IPS DF 6.9 (cell line): ENCODE data around the gene RALGAPA1.
A peak's percentile ranks its signal among the peaks of the same experiment; 100 is the strongest.

Source experiments
- DNase-seq: peaks from one replicate; pipeline ENCODE4 v3.0.0-alpha.2; 2013; ENCODE audit warnings: low read depth, low spot score
- H3K27ac ChIP-seq: one replicate; pipeline ENCODE4 v1.5.1; 2013; ENCODE audit warnings: low read length, control low read depth
- H3K27me3 ChIP-seq: 2 replicates; pipeline ENCODE4 v1.6.1; 2013; ENCODE audit warnings: mild to moderate bottlenecking, low read length; ENCODE audit not compliant: control insufficient read depth, insufficient read depth
- H3K36me3 ChIP-seq: 2 replicates; pipeline ENCODE4 v1.6.1; 2013; ENCODE audit warnings: low read length; ENCODE audit not compliant: control insufficient read depth, insufficient read depth
- H3K4me1 ChIP-seq: 2 replicates; pipeline ENCODE4 v1.6.1; 2013; ENCODE audit warnings: low read length; ENCODE audit not compliant: control insufficient read depth, insufficient read depth
- H3K4me3 ChIP-seq: 2 replicates; pipeline ENCODE4 v1.5.1; 2013; ENCODE audit warnings: mild to moderate bottlenecking, low read length
- H3K9me3 ChIP-seq: 2 replicates; pipeline ENCODE4 v1.6.1; 2013; ENCODE audit warnings: low read length, inconsistent platforms; ENCODE audit not compliant: control insufficient read depth, insufficient read depth
- WGBS: extraction: QIAGEN DNeasy Blood & Tissue Kit; methylation state at CpG from one replicate; pipeline ENCODE4 v1.1.7; 2013; ENCODE audit warnings: mixed read lengths, missing lambda C conversion rate; ENCODE audit not compliant: insufficient read length, insufficient coverage; 5-methylcytosine and 5-hydroxymethylcytosine counted together

The RALGAPA1 gene

GRCh38 chr14:35553808-35554207, 255.3 kb downstream of the RALGAPA1 start:
- DNase-seq, result no peak
- Histone ChIP-seq H3K27ac (no peak overlapping the region), H3K27me3 (no peaks in the 10 kb centered on the region), H3K4me3 (no peak overlapping the region), H3K9me3 (no peaks in the 10 kb centered on the region), H3K36me3 (no peaks in the 10 kb centered on the region), H3K4me1 (peaks cover 1% of the 10 kb centered on the region; the same call in 1 of the 2 replicates)
- WGBS, result no CpG with 5 or more reads among the region's 1 CpG

- Histone ChIP-seq H3K36me3 (no peaks in the 10 kb centered on the region), H3K27ac (no peak overlapping the region), H3K4me1 (no peaks in the 10 kb centered on the region; the same call in 1 of the 2 replicates), H3K27me3 (no peaks in the 10 kb centered on the region), H3K9me3 (no peaks in the 10 kb centered on the region), H3K4me3 (no peak overlapping the region)
- DNase-seq, result no peak
- no CpG with 5 or more reads among the region's 1 CpG for WGBS
These were observed 258.0 kb downstream of the RALGAPA1 start for GRCh38 chr14:35551081-35551480.

GRCh38 chr14:35549551-35549950, 259.5 kb downstream of the RALGAPA1 start:
- no peak overlapping the region for H3K4me3 ChIP-seq
- H3K4me1 ChIP-seq, result no peaks in the 10 kb centered on the region; the same call in 1 of the 2 replicates
- no peaks in the 10 kb centered on the region for H3K27me3 ChIP-seq
- no peak for DNase-seq
- no CpG with 5 or more reads among the region's 4 CpGs for WGBS
- no peak overlapping the region for H3K27ac ChIP-seq
- no peaks in the 10 kb centered on the region for H3K36me3 ChIP-seq
- H3K9me3 ChIP-seq, result no peaks in the 10 kb centered on the region

GRCh38 chr14:35543006-35543405, 266.1 kb downstream of the RALGAPA1 start:
- H3K36me3 ChIP-seq, result no peaks in the 10 kb centered on the region
- H3K4me3 ChIP-seq, result no peak overlapping the region
- H3K27ac ChIP-seq, result no peak overlapping the region
- no peak for DNase-seq
- H3K4me1 ChIP-seq, result no peaks in the 10 kb centered on the region
- no CpG with 5 or more reads among the region's 5 CpGs for WGBS
- H3K9me3 ChIP-seq, result no peaks in the 10 kb centered on the region
- no peaks in the 10 kb centered on the region for H3K27me3 ChIP-seq

GRCh38 chr14:35539969-35540368, 269.1 kb downstream of the RALGAPA1 start:
- Histone ChIP-seq H3K4me3 (no peak overlapping the region), H3K27ac (no peak overlapping the region), H3K36me3 (no peaks in the 10 kb centered on the region), H3K9me3 (no peaks in the 10 kb centered on the region), H3K27me3 (peaks cover 7% of the 10 kb centered on the region; the same call in 1 of the 2 replicates), H3K4me1 (0 out of 2 replicates have a peak, but pooled peaks cover under 1% of the 10 kb centered on the region)
- DNase-seq, result no peak
- WGBS, result no CpG with 5 or more reads among the region's 2 CpGs

- Histone ChIP-seq H3K9me3 (no peaks in the 10 kb centered on the region), H3K36me3 (no peaks in the 10 kb centered on the region), H3K27ac (no peak overlapping the region), H3K4me3 (peak overlapping the region; percentile 22; the same call in 1 of the 2 replicates), H3K4me1 (0 out of 2 replicates have a peak, but pooled peaks cover 3% of the 10 kb centered on the region), H3K27me3 (peaks cover 19% of the 10 kb centered on the region)
- no peak for DNase-seq
- no CpG with 5 or more reads among the region's 37 CpGs for WGBS
These were observed 273.5 kb downstream of the RALGAPA1 start for GRCh38 chr14:35535483-35536112.

GRCh38 chr14:35534873-35535482, 274.1 kb downstream of the RALGAPA1 start:
- Histone ChIP-seq H3K27me3 (peaks cover 19% of the 10 kb centered on the region), H3K4me3 (peak overlapping the region; percentile 22; the same call in 1 of the 2 replicates), H3K9me3 (no peaks in the 10 kb centered on the region), H3K4me1 (0 out of 2 replicates have a peak, but pooled peaks cover 3% of the 10 kb centered on the region), H3K36me3 (no peaks in the 10 kb centered on the region), H3K27ac (no peak overlapping the region)
- no CpG with 5 or more reads among the region's 55 CpGs for WGBS
- DNase-seq, result no peak

GRCh38 chr14:35534208-35534872, 274.8 kb downstream of the RALGAPA1 start:
- no CpG with 5 or more reads among the region's 77 CpGs for WGBS
- H3K27me3 ChIP-seq, result peaks cover 19% of the 10 kb centered on the region
- H3K4me3 ChIP-seq, result peak overlapping the region; percentile 39; the same call in 1 of the 2 replicates
- DNase-seq, result no peak
- H3K27ac ChIP-seq, result no peak overlapping the region
- H3K4me1 ChIP-seq, result 0 out of 2 replicates have a peak, but pooled peaks cover 3% of the 10 kb centered on the region
- no peaks in the 10 kb centered on the region for H3K36me3 ChIP-seq
- no peaks in the 10 kb centered on the region for H3K9me3 ChIP-seq

- no peak for DNase-seq
- WGBS, result no CpG with 5 or more reads among the region's 100 CpGs
- H3K36me3 ChIP-seq, result no peaks in the 10 kb centered on the region
These were observed 275.5 kb downstream of the RALGAPA1 start, which contains the start of gene INSM2 for GRCh38 chr14:35533357-35534207. Gene INSM2, plus strand, starts transcription at chr14:35534164. Its CDS starts 89 bp downstream, at chr14:35534253.

More at GRCh38 chr14:35533357-35534207, 275.5 kb downstream of the RALGAPA1 start, which contains the start of gene INSM2:
- 0 out of 2 replicates have a peak, but pooled peaks cover 3% of the 10 kb centered on the region for H3K4me1 ChIP-seq
- H3K27ac ChIP-seq, result no peak within 1 kb of the TSS
- H3K27me3 ChIP-seq, result peaks cover 19% of the 10 kb centered on the region
- H3K4me3 ChIP-seq, result peak within 1 kb of the TSS; percentile 49; the same call in 1 of the 2 replicates
- H3K9me3 ChIP-seq, result no peaks in the 10 kb centered on the region
